H9 (cell line): Measurements from ENCODE around the gene KSR1. TPM values are rescaled to one million over a fixed set of nuclear protein-coding genes. Genes with fewer than 3 reads are reported as not detected.

ENCODE experiments used
- DNase-seq: peaks from one replicate; pipeline ENCODE4 v3.0.0-alpha.2; 2017
- H2AFZ ChIP-seq: one replicate; pipeline ENCODE4 v1.6.1; 2013; ENCODE audit warnings: mild to moderate bottlenecking, low read length, control low read depth, moderate library complexity
- H2AK5ac ChIP-seq: 2 replicates; pipeline ENCODE4 v1.6.1; 2013; ENCODE audit warnings: low read length, control low read depth, mixed read lengths; ENCODE audit not compliant: insufficient read length
- H2BK120ac ChIP-seq: one replicate; pipeline ENCODE4 v1.6.1; 2013; ENCODE audit warnings: low read depth, mild to moderate bottlenecking, low read length, control low read depth, inconsistent platforms; ENCODE audit not compliant: poor library complexity, severe bottlenecking
- H2BK12ac ChIP-seq: 2 replicates; pipeline ENCODE4 v1.6.1; 2013; ENCODE audit warnings: low read length, control low read depth, mixed read lengths, low read depth; ENCODE audit not compliant: insufficient read length
- H2BK15ac ChIP-seq: 2 replicates; pipeline ENCODE4 v1.6.1; 2013; ENCODE audit warnings: low read depth, low read length, control low read depth
- H2BK20ac ChIP-seq: one replicate; pipeline ENCODE4 v1.6.1; 2013; ENCODE audit warnings: low read depth, mild to moderate bottlenecking, low read length, control low read depth, inconsistent platforms; ENCODE audit not compliant: poor library complexity, severe bottlenecking
- H2BK5ac ChIP-seq: 2 replicates; pipeline ENCODE4 v1.6.1; 2013; ENCODE audit warnings: low read length, control low read depth, mixed read lengths; ENCODE audit not compliant: insufficient read length
- H3K14ac ChIP-seq: 2 replicates; pipeline ENCODE4 v1.6.1; 2013; ENCODE audit warnings: low read length, control low read depth; ENCODE audit not compliant: insufficient read depth
- H3K18ac ChIP-seq: 2 replicates; pipeline ENCODE4 v1.6.1; 2013; ENCODE audit warnings: low read depth, mild to moderate bottlenecking, mixed read lengths, low read length, control low read depth; ENCODE audit not compliant: insufficient read length
- H3K23ac ChIP-seq: 2 replicates; pipeline ENCODE4 v1.6.1; 2013; ENCODE audit warnings: low read length, control low read depth, mixed read lengths, low read depth; ENCODE audit not compliant: insufficient read length
- H3K23me2 ChIP-seq: 2 replicates; pipeline ENCODE4 v1.6.1; 2013; ENCODE audit warnings: low read depth, mild to moderate bottlenecking, mixed read lengths, low read length, control low read depth; ENCODE audit not compliant: insufficient read length, poor library complexity, severe bottlenecking
- H3K27ac ChIP-seq: 2 replicates; pipeline ENCODE4 v1.5.1; 2013; ENCODE audit warnings: low read length, control low read depth, mixed read lengths, low read depth; ENCODE audit not compliant: insufficient read length
- H3K27me3 ChIP-seq: 2 replicates; pipeline ENCODE4 v1.6.1; 2013; ENCODE audit warnings: low read length, control low read depth, inconsistent platforms; ENCODE audit not compliant: insufficient read depth
- H3K4ac ChIP-seq: 2 replicates; pipeline ENCODE4 v1.6.1; 2013; ENCODE audit warnings: low read depth, mild to moderate bottlenecking, control low read depth, inconsistent platforms, low read length, moderate library complexity
- H3K4me1 ChIP-seq: 2 replicates; pipeline ENCODE4 v1.6.1; 2013; ENCODE audit warnings: low read length, control low read depth, inconsistent platforms; ENCODE audit not compliant: insufficient read depth
- H3K4me2 ChIP-seq: 2 replicates; pipeline ENCODE4 v1.6.1; 2013; ENCODE audit warnings: low read length, control low read depth, mixed read lengths; ENCODE audit not compliant: insufficient read length, insufficient read depth
- H3K56ac ChIP-seq: 2 replicates; pipeline ENCODE4 v1.6.1; 2013; ENCODE audit warnings: low read depth, mild to moderate bottlenecking, mixed read lengths, low read length, control low read depth; ENCODE audit not compliant: insufficient read length
- H3K79me1 ChIP-seq: 2 replicates; pipeline ENCODE4 v1.6.1; 2013; ENCODE audit warnings: low read depth, mild to moderate bottlenecking, moderate library complexity, low read length, control low read depth, inconsistent platforms; ENCODE audit not compliant: insufficient read depth, poor library complexity, severe bottlenecking
- H3K79me2 ChIP-seq: 2 replicates; pipeline ENCODE4 v1.6.1; 2013; ENCODE audit warnings: low read length, control low read depth, inconsistent platforms; ENCODE audit not compliant: insufficient read depth
- H3K9ac ChIP-seq: 2 replicates; pipeline ENCODE4 v1.6.1; 2013; ENCODE audit warnings: low read length, control low read depth, mixed read lengths; ENCODE audit not compliant: insufficient read length; ENCODE audit errors: extremely low read depth
- H3K9me3 ChIP-seq: one replicate; pipeline ENCODE4 v1.6.1; 2013; ENCODE audit warnings: low read depth, low read length, inconsistent platforms; ENCODE audit not compliant: control insufficient read depth
- H3T11ph ChIP-seq: one replicate; pipeline ENCODE4 v1.6.1; 2013; ENCODE audit warnings: mild to moderate bottlenecking, low read length, control low read depth, inconsistent platforms
- H4K20me1 ChIP-seq: one replicate; pipeline ENCODE4 v1.6.1; 2013; ENCODE audit not compliant: control insufficient read depth, insufficient read length, insufficient read depth
- H4K5ac ChIP-seq: 2 replicates; pipeline ENCODE4 v1.6.1; 2013; ENCODE audit warnings: low read depth, mild to moderate bottlenecking, mixed read lengths, low read length, control low read depth; ENCODE audit not compliant: insufficient read length
- H4K8ac ChIP-seq: replicated peaks from 2 replicates; pipeline ENCODE4 v1.6.1; 2013; ENCODE audit warnings: low read length, control low read depth, mixed read lengths, low read depth; ENCODE audit not compliant: insufficient read length
- H4K91ac ChIP-seq: 2 replicates; pipeline ENCODE4 v1.6.1; 2013; ENCODE audit warnings: low read depth, mild to moderate bottlenecking, moderate library complexity, mixed read lengths, low read length, control low read depth; ENCODE audit not compliant: insufficient read length
- H3K27ac Mint-ChIP-seq, 3 experiments: 2 replicates in 2 of 3; 3 replicates in 1 of 3; pipeline ENCODE4 v1.8.0; 2020 to 2021; ENCODE audit warnings: mixed read lengths in 3 of 3, mild to moderate bottlenecking in 1 of 3, moderate library complexity in 1 of 3
- H3K27me3 Mint-ChIP-seq: 2 replicates; pipeline ENCODE4 v1.8.0; 2021; ENCODE audit warnings: low read depth, mild to moderate bottlenecking, moderate library complexity, mixed read lengths
- H3K36me3 Mint-ChIP-seq, 3 experiments: 2 replicates in 2 of 3; 3 replicates in 1 of 3; pipeline ENCODE4 v1.8.0; 2020 to 2021; ENCODE audit warnings: low read depth in 3 of 3, mixed read lengths in 3 of 3; ENCODE audit not compliant: insufficient read depth in 1 of 3
- H3K4me1 Mint-ChIP-seq, 2 experiments: 2 replicates each; pipeline ENCODE4 v1.8.0; 2020; ENCODE audit warnings: mixed read lengths in 2 of 2
- H3K4me3 Mint-ChIP-seq, 2 experiments: 2 replicates in 1 of 2; 3 replicates in 1 of 2; pipeline ENCODE4 v1.8.0; 2020 to 2021; ENCODE audit warnings: mild to moderate bottlenecking in 2 of 2, mixed read lengths in 2 of 2, moderate library complexity in 1 of 2
- H3K9me3 Mint-ChIP-seq, 2 experiments: 2 replicates in 1 of 2; 3 replicates in 1 of 2; pipeline ENCODE4 v1.8.0; 2020; ENCODE audit warnings: mild to moderate bottlenecking in 2 of 2, mixed read lengths in 2 of 2, moderate library complexity in 1 of 2
- CTCF ChIP-seq: fragments of 200-600 bp; sonication (generic); conservative IDR thresholded peaks from 3 replicates; pipeline ENCODE4 v1.8.0; 2021; ENCODE audit warnings: antibody characterized with exemption, mild to moderate bottlenecking
- WGBS: extraction: QIAGEN DNeasy Blood & Tissue Kit; methylation state at CpG from one replicate; pipeline ENCODE4 v1.1.7; 2013; ENCODE audit warnings: missing lambda C conversion rate, low lambda C conversion rate, mixed read lengths; ENCODE audit not compliant: insufficient read length; ENCODE audit errors: extremely low coverage; 5-methylcytosine and 5-hydroxymethylcytosine counted together
- total RNA-seq: library from RNA; stranded (reverse); gene quantifications from 2 replicates; pipeline ENCODE4 v1.2.1, GENCODE V29; 2021

Gene KSR1
- total RNA-seq, 1 experiment from 2014 or later: 44.9 TPM

GRCh38 chr17:27596566-27597187 is 140.4 kb downstream of the KSR1 start:
- no peaks in the 10 kb centered on the region for H3K27me3 ChIP-seq
- H3K23ac ChIP-seq: no peak overlapping the region
- H3K27me3 Mint-ChIP-seq: no peaks in the 10 kb centered on the region
- no peak overlapping the region for H4K8ac ChIP-seq
- H3K56ac ChIP-seq: no peak overlapping the region
- H3K9ac ChIP-seq: no peak overlapping the region
- H2BK15ac ChIP-seq: no peak overlapping the region
- H3T11ph ChIP-seq: no peak overlapping the region
- no peaks in the 10 kb centered on the region for H3K4me1 ChIP-seq
- H3K4ac ChIP-seq: no peak overlapping the region
- WGBS: no CpG with 5 or more reads among the region's 9 CpGs
- H3K4me2 ChIP-seq: no peak overlapping the region
- H3K9me3 ChIP-seq: no peaks in the 10 kb centered on the region
- H3K27ac ChIP-seq: no peak overlapping the region
- no peaks in the 10 kb centered on the region for H3K9me3 Mint-ChIP-seq
- no peak overlapping the region for H4K91ac ChIP-seq
- H3K18ac ChIP-seq: no peak overlapping the region
- no peak overlapping the region for H2BK12ac ChIP-seq
- TF ChIP-seq CTCF: no peak
- H3K36me3 Mint-ChIP-seq: peaks cover 9 to 47% (median 22%) of the 10 kb centered on the region in 3 experiments; a peak in 6 of 7 replicates
- no peak overlapping the region for H2BK120ac ChIP-seq
- no peak overlapping the region for H3K4me3 Mint-ChIP-seq
- no peak overlapping the region for H2BK5ac ChIP-seq
- H3K79me2 ChIP-seq: no peaks in the 10 kb centered on the region
- peaks cover 0 to 4% of the 10 kb centered on the region in 2 experiments; a peak in 1 of 4 replicates for H3K4me1 Mint-ChIP-seq
- no peak overlapping the region for H3K14ac ChIP-seq
- no peak for DNase-seq
- no peaks in the 10 kb centered on the region for H4K20me1 ChIP-seq
- H2AK5ac ChIP-seq: no peak overlapping the region
- H3K23me2 ChIP-seq: no peaks in the 10 kb centered on the region
- H2BK20ac ChIP-seq: no peak overlapping the region
- no peak overlapping the region for H2AFZ ChIP-seq
- H3K79me1 ChIP-seq: no peaks in the 10 kb centered on the region
- no peak overlapping the region; a peak in 1 of 7 replicates for H3K27ac Mint-ChIP-seq
- H4K5ac ChIP-seq: no peak overlapping the region
